Epithelial cell of proximal tubule (primary cell): Measurements from ENCODE around the gene DLG1. TPM values are rescaled to one million over a fixed set of nuclear protein-coding genes. Genes with fewer than 3 reads are reported as not detected.

ENCODE experiments used
- DNase-seq: peaks from one replicate; pipeline ENCODE4 v3.0.0-alpha.2; 2011; ENCODE audit warnings: low read depth
- H3K4me3 ChIP-seq: 2 replicates; pipeline ENCODE4 v1.5.1; 2011; ENCODE audit warnings: low read depth, mild to moderate bottlenecking, low read length
- CTCF ChIP-seq: conservative IDR thresholded peaks from 2 replicates; pipeline ENCODE4 v1.5.1; 2012; ENCODE audit warnings: low read depth, mild to moderate bottlenecking, low read length
- total RNA-seq: library from RNA; depleted of rRNA; stranded (reverse); fragments of >200 nt; gene quantifications from 2 replicates; pipeline ENCODE4 v1.2.3, GENCODE V29; 2015

DLG1 gene
- total RNA-seq, 1 donor from 2014 or later = 67.6 TPM

DNA sequence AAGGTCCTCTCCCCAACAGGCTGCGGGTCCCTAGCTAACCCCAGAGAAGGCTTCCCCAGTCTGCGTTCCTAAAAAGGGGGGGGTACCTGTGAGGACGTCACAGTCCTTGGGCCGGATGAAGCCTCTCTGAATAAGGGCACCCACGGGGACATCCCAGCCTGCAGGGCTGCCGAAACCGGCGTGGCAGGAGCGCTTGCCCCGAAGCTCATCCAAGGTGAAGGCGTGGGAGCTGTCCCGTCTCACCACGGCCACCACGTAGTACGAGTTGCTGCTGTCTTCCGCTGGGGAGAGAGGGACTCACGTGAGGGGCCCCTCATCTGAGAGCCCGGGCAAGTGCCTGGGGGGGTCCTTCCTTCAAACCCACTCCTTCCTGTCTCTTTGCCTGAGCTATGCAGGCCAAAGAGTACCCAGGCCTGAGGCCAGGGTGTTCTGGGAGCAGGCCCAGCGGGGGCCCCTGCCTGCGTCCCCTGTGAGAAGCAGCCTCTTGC lies 288.8 kb downstream of the DLG1 start:
- TF ChIP-seq CTCF = no peak
- DNase-seq = no peak

GRCh38 chr3:197008436-197009209 lies 289.8 kb downstream of the DLG1 start:
- no peak overlapping the region for H3K4me3 ChIP-seq

More for the DNA sequence above, 288.8 kb downstream of the DLG1 start:
- H3K4me3 ChIP-seq = no peak overlapping the region

DNA sequence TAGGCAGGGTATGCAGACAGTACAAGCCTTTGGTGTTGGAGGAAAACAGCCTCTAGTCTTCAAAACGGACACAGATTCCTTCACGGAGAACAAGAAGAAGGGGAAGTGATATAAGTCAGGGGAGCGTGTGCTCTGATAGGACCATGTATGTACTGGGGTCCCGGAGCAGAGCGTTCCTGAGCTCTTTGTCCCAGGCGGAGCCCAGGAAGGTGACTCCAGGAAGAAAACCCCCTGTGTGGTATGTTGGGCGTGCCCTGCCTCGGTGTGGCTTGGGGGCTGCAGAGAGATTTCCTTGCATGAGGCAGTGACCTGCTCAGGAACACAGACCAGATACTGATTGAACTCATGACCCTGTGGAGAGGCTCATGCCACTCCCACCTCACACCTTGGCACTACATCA lies 290.5 kb downstream of the DLG1 start:
- no peak overlapping the region for H3K4me3 ChIP-seq
- DNase-seq = no peak
- TF ChIP-seq CTCF = no peak

More at GRCh38 chr3:197008436-197009209, 289.8 kb downstream of the DLG1 start:
- no peak for TF ChIP-seq CTCF
- no peak for DNase-seq

GRCh38 chr3:197007296-197007940 lies 291.0 kb downstream of the DLG1 start:
- DNase-seq = no peak
- TF ChIP-seq CTCF = no peak
- no peak overlapping the region for H3K4me3 ChIP-seq

DNA sequence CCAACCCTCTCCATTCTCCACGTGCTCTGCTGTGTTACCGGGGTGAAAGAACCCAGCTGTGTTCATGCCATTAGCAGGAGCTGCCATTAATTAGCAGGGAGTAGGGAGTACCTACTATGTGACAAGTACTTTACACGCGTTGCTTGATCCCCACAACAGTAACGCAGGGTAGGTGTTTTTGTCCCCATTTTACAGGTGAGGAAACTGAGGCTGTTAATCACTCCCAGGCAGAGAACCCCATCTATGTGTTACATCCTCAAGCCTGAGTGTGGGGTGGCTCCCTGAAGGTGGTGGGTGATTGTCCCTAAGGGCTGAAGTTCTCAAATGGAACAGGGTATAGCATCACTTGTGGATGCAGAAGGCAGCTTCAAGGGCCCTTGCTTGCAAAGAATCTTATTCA lies 291.6 kb downstream of the DLG1 start:
- TF ChIP-seq CTCF = no peak
- no peak for DNase-seq
- H3K4me3 ChIP-seq = no peak overlapping the region

- no peak for TF ChIP-seq CTCF
- H3K4me3 ChIP-seq = no peak overlapping the region
- DNase-seq = no peak
Measured at GRCh38 chr3:197006446-197006845, 292.0 kb downstream of the DLG1 start.
